ENCODE results near the gene TSGA10IP. TPM values are rescaled to one million over a fixed set of nuclear protein-coding genes. Genes with fewer than 3 reads are reported as not detected.

Gene TSGA10IP
- total RNA-seq, 1 experiment from 2014 or later = 3.4 TPM

DNA sequence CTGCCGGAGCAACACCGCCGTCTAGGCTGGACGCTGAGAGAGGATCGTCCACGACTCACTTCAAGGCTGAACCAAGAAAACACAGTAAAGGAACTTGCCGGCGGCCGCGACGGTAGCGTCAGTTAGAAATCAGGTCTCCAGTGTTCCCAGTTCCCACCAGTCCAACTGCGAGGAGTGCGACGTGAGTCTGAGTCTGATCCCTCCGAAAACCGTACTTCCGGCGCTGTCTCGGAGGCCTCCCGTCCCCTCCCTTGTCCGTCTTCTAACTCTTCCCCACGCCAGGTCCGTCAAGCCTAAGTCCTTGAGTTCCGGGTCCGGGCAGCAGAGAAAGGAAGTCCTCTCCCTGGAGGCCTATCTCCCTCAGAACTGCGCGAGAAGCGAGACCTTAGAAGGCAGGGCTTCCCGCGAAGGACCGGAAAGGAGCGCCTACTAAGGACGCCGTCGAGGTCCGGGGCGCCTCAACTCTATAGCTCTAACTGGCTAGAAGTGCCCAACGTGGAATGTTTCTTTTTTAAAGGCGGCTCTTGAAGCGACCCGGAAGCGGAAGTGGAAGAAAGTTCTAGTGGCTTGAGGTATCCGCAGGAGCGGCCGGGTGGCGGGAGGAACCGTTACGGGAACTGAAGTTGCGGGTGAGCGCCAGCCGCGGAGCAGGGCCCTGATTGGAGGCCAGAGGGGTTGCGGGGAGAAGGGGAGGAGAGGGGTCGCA lies 56.8 kb downstream of the TSGA10IP start, which contains the start of the genes BANF1 and EIF1AD (continued):
- TF ChIP-seq FOXK1 (CRISPR knock-in tag; IDR thresholded peaks at IDR 0.05) = peak; percentile 97
- TF ChIP-seq, protein P1, sequence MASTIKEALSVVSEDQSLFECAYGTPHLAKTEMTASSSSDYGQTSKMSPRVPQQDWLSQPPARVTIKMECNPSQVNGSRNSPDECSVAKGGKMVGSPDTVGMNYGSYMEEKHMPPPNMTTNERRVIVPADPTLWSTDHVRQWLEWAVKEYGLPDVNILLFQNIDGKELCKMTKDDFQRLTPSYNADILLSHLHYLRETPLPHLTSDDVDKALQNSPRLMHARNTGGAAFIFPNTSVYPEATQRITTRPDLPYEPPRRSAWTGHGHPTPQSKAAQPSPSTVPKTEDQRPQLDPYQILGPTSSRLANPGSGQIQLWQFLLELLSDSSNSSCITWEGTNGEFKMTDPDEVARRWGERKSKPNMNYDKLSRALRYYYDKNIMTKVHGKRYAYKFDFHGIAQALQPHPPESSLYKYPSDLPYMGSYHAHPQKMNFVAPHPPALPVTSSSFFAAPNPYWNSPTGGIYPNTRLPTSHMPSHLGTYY (CRISPR knock-in tag; IDR thresholded peaks at IDR 0.05) = no peak
- TF ChIP-seq, protein P2, sequence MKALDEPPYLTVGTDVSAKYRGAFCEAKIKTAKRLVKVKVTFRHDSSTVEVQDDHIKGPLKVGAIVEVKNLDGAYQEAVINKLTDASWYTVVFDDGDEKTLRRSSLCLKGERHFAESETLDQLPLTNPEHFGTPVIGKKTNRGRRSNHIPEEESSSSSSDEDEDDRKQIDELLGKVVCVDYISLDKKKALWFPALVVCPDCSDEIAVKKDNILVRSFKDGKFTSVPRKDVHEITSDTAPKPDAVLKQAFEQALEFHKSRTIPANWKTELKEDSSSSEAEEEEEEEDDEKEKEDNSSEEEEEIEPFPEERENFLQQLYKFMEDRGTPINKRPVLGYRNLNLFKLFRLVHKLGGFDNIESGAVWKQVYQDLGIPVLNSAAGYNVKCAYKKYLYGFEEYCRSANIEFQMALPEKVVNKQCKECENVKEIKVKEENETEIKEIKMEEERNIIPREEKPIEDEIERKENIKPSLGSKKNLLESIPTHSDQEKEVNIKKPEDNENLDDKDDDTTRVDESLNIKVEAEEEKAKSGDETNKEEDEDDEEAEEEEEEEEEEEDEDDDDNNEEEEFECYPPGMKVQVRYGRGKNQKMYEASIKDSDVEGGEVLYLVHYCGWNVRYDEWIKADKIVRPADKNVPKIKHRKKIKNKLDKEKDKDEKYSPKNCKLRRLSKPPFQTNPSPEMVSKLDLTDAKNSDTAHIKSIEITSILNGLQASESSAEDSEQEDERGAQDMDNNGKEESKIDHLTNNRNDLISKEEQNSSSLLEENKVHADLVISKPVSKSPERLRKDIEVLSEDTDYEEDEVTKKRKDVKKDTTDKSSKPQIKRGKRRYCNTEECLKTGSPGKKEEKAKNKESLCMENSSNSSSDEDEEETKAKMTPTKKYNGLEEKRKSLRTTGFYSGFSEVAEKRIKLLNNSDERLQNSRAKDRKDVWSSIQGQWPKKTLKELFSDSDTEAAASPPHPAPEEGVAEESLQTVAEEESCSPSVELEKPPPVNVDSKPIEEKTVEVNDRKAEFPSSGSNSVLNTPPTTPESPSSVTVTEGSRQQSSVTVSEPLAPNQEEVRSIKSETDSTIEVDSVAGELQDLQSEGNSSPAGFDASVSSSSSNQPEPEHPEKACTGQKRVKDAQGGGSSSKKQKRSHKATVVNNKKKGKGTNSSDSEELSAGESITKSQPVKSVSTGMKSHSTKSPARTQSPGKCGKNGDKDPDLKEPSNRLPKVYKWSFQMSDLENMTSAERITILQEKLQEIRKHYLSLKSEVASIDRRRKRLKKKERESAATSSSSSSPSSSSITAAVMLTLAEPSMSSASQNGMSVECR (CRISPR knock-in tag; IDR thresholded peaks at IDR 0.05; ENCODE audit: borderline replicate concordance) = peak; percentile 64; the same call in 1 of the 2 replicates
- TF ChIP-seq NR1H2 (CRISPR knock-in tag; IDR thresholded peaks at IDR 0.05) = no peak
- TF ChIP-seq PRRX2 (CRISPR knock-in tag; IDR thresholded peaks at IDR 0.05) = no peak
- TF ChIP-seq TCF7 (CRISPR knock-in tag; IDR thresholded peaks at IDR 0.05; ENCODE audit: low read depth) = no peak
- TF ChIP-seq JUN (CRISPR knock-in tag; IDR thresholded peaks at IDR 0.05) = peak; percentile 48; the same call in 1 of the 2 replicates
- TF ChIP-seq ZNF121 (CRISPR knock-in tag; IDR thresholded peaks at IDR 0.05) = no peak
- TF ChIP-seq ZNF396 (CRISPR knock-in tag; IDR thresholded peaks at IDR 0.05; ENCODE audit: borderline replicate concordance) = no peak
- TF ChIP-seq, protein P3, sequence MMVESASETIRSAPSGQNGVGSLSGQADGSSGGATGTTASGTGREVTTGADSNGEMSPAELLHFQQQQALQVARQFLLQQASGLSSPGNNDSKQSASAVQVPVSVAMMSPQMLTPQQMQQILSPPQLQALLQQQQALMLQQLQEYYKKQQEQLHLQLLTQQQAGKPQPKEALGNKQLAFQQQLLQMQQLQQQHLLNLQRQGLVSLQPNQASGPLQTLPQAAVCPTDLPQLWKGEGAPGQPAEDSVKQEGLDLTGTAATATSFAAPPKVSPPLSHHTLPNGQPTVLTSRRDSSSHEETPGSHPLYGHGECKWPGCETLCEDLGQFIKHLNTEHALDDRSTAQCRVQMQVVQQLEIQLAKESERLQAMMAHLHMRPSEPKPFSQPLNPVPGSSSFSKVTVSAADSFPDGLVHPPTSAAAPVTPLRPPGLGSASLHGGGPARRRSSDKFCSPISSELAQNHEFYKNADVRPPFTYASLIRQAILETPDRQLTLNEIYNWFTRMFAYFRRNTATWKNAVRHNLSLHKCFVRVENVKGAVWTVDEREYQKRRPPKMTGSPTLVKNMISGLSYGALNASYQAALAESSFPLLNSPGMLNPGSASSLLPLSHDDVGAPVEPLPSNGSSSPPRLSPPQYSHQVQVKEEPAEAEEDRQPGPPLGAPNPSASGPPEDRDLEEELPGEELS (CRISPR knock-in tag; IDR thresholded peaks at IDR 0.05) = no peak
- TF ChIP-seq GRHL2 (CRISPR knock-in tag; IDR thresholded peaks at IDR 0.05; ENCODE audit: insufficient replicate concordance, severe bottlenecking) = no peak
- TF ChIP-seq, protein P4, sequence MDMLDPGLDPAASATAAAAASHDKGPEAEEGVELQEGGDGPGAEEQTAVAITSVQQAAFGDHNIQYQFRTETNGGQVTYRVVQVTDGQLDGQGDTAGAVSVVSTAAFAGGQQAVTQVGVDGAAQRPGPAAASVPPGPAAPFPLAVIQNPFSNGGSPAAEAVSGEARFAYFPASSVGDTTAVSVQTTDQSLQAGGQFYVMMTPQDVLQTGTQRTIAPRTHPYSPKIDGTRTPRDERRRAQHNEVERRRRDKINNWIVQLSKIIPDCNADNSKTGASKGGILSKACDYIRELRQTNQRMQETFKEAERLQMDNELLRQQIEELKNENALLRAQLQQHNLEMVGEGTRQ (CRISPR knock-in tag; IDR thresholded peaks at IDR 0.05) = peak; percentile 26; the same call in 1 of the 2 replicates
- no peak for TF ChIP-seq FOXP1 (CRISPR knock-in tag; IDR thresholded peaks at IDR 0.05; ENCODE audit: borderline replicate concordance)
- no peak for TF ChIP-seq ZNF671 (CRISPR knock-in tag; IDR thresholded peaks at IDR 0.05)
- TF ChIP-seq NR2C2 (CRISPR knock-in tag; IDR thresholded peaks at IDR 0.05) = peak; percentile 93
- TF ChIP-seq, protein P5, sequence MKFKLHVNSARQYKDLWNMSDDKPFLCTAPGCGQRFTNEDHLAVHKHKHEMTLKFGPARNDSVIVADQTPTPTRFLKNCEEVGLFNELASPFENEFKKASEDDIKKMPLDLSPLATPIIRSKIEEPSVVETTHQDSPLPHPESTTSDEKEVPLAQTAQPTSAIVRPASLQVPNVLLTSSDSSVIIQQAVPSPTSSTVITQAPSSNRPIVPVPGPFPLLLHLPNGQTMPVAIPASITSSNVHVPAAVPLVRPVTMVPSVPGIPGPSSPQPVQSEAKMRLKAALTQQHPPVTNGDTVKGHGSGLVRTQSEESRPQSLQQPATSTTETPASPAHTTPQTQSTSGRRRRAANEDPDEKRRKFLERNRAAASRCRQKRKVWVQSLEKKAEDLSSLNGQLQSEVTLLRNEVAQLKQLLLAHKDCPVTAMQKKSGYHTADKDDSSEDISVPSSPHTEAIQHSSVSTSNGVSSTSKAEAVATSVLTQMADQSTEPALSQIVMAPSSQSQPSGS (CRISPR knock-in tag; IDR thresholded peaks at IDR 0.05; ENCODE audit: borderline replicate concordance, low read depth) = 0 out of 2 replicates have a peak, but pooled peaks have one; percentile 8
- TF ChIP-seq, protein P6, sequence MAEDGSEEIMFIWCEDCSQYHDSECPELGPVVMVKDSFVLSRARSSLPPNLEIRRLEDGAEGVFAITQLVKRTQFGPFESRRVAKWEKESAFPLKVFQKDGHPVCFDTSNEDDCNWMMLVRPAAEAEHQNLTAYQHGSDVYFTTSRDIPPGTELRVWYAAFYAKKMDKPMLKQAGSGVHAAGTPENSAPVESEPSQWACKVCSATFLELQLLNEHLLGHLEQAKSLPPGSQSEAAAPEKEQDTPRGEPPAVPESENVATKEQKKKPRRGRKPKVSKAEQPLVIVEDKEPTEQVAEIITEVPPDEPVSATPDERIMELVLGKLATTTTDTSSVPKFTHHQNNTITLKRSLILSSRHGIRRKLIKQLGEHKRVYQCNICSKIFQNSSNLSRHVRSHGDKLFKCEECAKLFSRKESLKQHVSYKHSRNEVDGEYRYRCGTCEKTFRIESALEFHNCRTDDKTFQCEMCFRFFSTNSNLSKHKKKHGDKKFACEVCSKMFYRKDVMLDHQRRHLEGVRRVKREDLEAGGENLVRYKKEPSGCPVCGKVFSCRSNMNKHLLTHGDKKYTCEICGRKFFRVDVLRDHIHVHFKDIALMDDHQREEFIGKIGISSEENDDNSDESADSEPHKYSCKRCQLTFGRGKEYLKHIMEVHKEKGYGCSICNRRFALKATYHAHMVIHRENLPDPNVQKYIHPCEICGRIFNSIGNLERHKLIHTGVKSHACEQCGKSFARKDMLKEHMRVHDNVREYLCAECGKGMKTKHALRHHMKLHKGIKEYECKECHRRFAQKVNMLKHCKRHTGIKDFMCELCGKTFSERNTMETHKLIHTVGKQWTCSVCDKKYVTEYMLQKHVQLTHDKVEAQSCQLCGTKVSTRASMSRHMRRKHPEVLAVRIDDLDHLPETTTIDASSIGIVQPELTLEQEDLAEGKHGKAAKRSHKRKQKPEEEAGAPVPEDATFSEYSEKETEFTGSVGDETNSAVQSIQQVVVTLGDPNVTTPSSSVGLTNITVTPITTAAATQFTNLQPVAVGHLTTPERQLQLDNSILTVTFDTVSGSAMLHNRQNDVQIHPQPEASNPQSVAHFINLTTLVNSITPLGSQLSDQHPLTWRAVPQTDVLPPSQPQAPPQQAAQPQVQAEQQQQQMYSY (CRISPR knock-in tag; IDR thresholded peaks at IDR 0.05) = no peak
- peak; percentile 90 for TF ChIP-seq ETV6 (CRISPR knock-in tag; IDR thresholded peaks at IDR 0.05)
- TF ChIP-seq, protein P7, sequence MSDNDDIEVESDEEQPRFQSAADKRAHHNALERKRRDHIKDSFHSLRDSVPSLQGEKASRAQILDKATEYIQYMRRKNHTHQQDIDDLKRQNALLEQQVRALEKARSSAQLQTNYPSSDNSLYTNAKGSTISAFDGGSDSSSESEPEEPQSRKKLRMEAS (CRISPR knock-in tag; IDR thresholded peaks at IDR 0.05) = peak; percentile 83
- 0 out of 2 replicates have a peak, but pooled peaks have one; percentile 58 for TF ChIP-seq KAT7 (CRISPR knock-in tag; IDR thresholded peaks at IDR 0.05; ENCODE audit: borderline replicate concordance)
- TF ChIP-seq TEAD1 (CRISPR knock-in tag; IDR thresholded peaks at IDR 0.05) = peak; percentile 65
- peak; percentile 80 for TF ChIP-seq SP1 (CRISPR knock-in tag; conservative IDR thresholded peaks at IDR 0.05)
- 0 out of 2 replicates have a peak, but pooled peaks have one; percentile 25 for TF ChIP-seq NFE2L1 (CRISPR knock-in tag; IDR thresholded peaks at IDR 0.05)
